CD4-positive, alpha-beta T cell treated with Interleukin-2 at 100 ng/mL for 4 hours (primary cell): ENCODE results near the gene EXD2.
"Not testable (repeated sequence)": the region's sequence is repeated elsewhere in the genome, so short reads cannot be mapped to it uniquely, and the experiment has no call there.

ENCODE experiments used
- DNase-seq: peaks from one replicate; pipeline ENCODE4 v3.0.0-alpha.2; 2020; ENCODE audit warnings: low spot score

The EXD2 gene

GRCh38 chr14:69249603-69250002, 58.3 kb downstream of the EXD2 start:
- no peak for DNase-seq

- no peak for DNase-seq
Measured at GRCh38 chr14:69252851-69253250, 61.6 kb downstream of the EXD2 start.

GRCh38 chr14:69259168-69259526, 67.8 kb downstream of the EXD2 start:
- DNase-seq: no peak

GRCh38 chr14:69259527-69260189, 68.4 kb downstream of the EXD2 start, which contains the start of gene GALNT16:
Gene GALNT16, plus strand, starts transcription at chr14:69260158. Its CDS starts 133 bp downstream, at chr14:69260291.
- no peak for DNase-seq

- DNase-seq: no peak
Measured at GRCh38 chr14:69260190-69260860, 69.0 kb downstream of the EXD2 start.

- no peak for DNase-seq
Measured at GRCh38 chr14:69260861-69261564, 69.7 kb downstream of the EXD2 start.

GRCh38 chr14:69261761-69262331, 70.5 kb downstream of the EXD2 start:
- DNase-seq: no peak

GRCh38 chr14:69262516-69262915, 71.2 kb downstream of the EXD2 start:
- no peak for DNase-seq

- DNase-seq: no peak
Measured at GRCh38 chr14:69263364-69263763, 72.1 kb downstream of the EXD2 start.

GRCh38 chr14:69263771-69264170, 72.5 kb downstream of the EXD2 start:
- no peak for DNase-seq

GRCh38 chr14:69266572-69267345, 75.5 kb downstream of the EXD2 start:
- no peak for DNase-seq

- DNase-seq: no peak
Measured at GRCh38 chr14:69267492-69267891, 76.2 kb downstream of the EXD2 start.

- DNase-seq: no peak
Measured at GRCh38 chr14:69268223-69268622, 76.9 kb downstream of the EXD2 start.

GRCh38 chr14:69268763-69269162, 77.5 kb downstream of the EXD2 start:
- DNase-seq: no peak

- no peak for DNase-seq
Measured at GRCh38 chr14:69269381-69269780, 78.1 kb downstream of the EXD2 start.

GRCh38 chr14:69270097-69270496, 78.8 kb downstream of the EXD2 start:
- no peak for DNase-seq

- no peak for DNase-seq
Measured at GRCh38 chr14:69270795-69271708, 79.8 kb downstream of the EXD2 start.

GRCh38 chr14:69274321-69274720, 83.0 kb downstream of the EXD2 start:
- DNase-seq: no peak

GRCh38 chr14:69275331-69275730, 84.0 kb downstream of the EXD2 start:
- DNase-seq: no peak

- DNase-seq: not testable (repeated sequence)
Measured at GRCh38 chr14:69277356-69277755, 86.1 kb downstream of the EXD2 start.

- no peak for DNase-seq
Measured at GRCh38 chr14:69280746-69281291, 89.5 kb downstream of the EXD2 start.
